GM19468 (cell line): ENCODE results near the gene RAPSN.
"Not testable (repeated sequence)": the region's sequence is repeated elsewhere in the genome, so short reads cannot be mapped to it uniquely, and the experiment has no call there.

ENCODE experiments used
- ATAC-seq: cut with Tn5 transposase; IDR thresholded peaks from one replicate; pipeline ENCODE4 v1.9.1; 2021; ENCODE audit warnings: mild to moderate bottlenecking, moderate library complexity, moderate number of reproducible peaks; ENCODE audit not compliant: unreplicated experiment; ENCODE audit errors: extremely low read depth

RAPSN gene

GRCh38 chr11:47466701-47467250, 17.8 kb upstream of the RAPSN start:
- no peak for ATAC-seq

- no peak for ATAC-seq
Observed at GRCh38 chr11:47466201-47466600, 17.3 kb upstream of the RAPSN start.

DNA sequence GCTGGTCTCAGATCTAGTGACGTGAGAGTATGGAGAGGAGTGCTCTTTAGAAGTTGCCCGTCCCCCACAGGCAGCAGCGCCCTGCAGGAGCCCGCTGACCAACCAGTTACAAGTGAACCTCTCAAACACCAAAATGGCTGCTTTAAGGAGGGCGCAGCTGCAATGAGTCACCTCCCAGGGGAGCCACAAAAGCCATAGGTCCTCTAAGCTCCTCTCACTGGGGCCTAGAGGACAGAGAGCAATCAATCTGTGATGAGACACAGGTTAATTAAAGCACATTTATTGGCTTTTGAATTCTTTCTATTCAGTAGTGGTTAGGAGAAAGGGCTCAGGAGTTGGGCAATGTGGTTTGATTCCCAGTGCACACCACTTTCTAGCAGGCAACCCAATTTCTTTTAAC, 15.5 kb upstream of the RAPSN start:
- ATAC-seq, result no peak

DNA sequence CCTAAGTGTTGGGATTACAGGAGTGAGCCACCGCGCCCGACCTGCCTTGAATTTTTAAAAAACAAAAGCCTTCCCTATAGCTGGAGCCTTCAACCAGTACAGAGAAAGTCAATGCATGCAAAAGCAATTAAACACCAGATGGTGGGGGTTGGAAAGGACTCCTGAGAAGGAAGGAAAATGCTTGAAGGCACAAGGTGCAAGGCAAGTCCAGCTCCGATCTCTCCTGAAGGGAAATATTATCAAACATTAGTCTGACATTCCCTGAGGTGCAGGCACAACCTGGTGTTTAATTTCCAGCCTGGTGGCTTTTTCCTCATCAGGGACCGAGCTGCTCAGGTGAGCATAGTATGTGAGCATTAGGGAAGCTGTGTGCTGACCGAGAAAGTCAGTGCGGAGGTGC, 12.9 kb upstream of the RAPSN start:
- no peak for ATAC-seq

DNA sequence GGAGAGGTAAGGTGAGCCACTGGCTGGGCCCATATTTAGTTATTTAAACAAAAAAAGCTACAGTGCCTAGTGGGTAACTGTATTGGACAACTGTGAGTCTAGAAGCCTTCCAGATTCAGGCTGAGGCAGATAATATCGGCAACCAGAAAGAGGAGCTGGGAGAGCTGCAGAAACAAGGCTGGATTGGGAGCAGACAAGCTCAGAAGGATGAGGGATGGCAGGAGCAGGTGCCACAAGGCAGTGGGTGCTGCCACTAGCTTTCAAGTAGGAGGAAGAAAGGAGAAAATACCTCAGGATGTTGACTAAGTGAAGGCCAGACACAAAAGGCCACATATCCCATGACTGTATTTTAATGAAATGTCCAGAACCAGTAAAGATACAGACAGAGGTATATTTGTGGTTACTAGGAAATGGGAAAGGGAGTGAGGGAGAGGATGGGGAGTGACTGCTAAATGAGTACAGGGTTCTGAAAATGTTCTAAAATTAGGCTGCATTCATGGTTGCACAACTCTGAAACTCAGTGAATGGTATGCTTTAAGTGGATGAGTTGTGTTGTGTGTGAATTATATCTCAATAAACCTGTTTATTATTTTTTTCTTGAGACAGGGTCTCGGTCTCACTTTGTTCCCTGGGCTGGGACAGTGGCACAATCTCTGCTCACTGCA, 11.8 kb upstream of the RAPSN start:
- no peak for ATAC-seq

DNA sequence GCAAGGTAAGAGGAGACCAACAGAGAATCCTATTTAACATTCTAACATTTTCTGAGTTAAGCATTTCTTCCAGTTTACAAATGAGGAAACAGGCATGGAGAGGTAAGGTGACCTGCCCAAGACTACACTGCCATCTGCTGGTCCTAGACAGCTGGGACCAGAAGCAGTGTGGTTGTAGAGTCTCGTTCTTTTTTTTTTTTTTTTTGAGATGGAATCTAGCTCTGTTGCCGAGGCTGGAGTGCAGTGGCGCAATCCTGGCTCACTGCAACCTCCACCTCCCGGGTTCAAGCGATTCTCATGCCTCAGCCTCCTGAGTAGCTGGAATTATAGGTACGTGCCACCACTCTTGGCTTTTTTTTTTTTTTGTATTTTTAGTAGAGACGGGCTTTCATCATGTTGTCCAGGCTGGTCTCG, 5.3 kb upstream of the RAPSN start:
- not testable (repeated sequence) for ATAC-seq

DNA sequence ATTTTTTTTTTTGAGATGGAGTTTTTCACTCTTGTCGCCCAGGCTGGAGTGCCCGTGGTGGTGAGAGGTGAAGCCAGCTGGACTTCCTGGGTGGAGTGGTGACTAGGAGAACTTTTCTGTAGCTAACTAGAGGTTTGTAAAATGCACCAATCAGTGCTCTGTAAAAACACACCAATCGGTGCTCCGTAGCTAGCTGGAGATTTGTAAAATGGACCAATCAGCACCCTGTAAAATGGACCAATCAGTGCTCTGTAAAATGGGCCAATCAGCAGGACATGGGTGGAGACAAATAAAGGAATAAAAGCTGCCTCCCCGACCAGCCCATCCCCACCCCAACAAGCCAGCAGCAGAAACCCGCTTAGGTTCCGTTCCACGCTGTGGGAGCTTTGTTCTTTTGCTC, 4.4 kb upstream of the RAPSN start:
- ATAC-seq, result no peak

DNA sequence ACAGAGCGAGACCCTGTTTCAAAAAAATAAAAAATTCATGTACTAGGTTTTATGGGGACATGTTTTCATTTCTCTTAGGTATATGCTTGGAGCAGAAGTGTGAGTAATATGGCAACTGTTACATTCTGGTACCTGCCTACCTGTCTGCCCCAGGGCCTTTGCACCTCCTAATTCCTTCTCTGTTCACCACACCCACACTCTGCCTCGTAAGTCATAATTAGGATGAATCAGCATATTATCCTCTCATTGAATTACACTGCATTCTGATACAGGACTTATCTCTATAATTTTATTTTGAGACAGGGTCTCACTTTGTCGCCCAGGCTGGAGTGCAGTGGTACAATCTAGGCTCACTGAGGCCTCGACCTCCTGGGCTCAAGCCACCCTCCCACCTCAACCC, 3.1 kb upstream of the RAPSN start:
- ATAC-seq, result no peak

GRCh38 chr11:47451436-47451835, 2.5 kb upstream of the RAPSN start:
- no peak for ATAC-seq

- ATAC-seq, result no peak
Observed at GRCh38 chr11:47449541-47449940, 605 bp upstream of the RAPSN start.

GRCh38 chr11:47447906-47448305, 1.0 kb downstream of the RAPSN start:
- ATAC-seq, result no peak

- no peak for ATAC-seq
Observed at GRCh38 chr11:47446833-47447232, 2.1 kb downstream of the RAPSN start.

- no peak for ATAC-seq
Observed at GRCh38 chr11:47445840-47446239, 3.1 kb downstream of the RAPSN start.

DNA sequence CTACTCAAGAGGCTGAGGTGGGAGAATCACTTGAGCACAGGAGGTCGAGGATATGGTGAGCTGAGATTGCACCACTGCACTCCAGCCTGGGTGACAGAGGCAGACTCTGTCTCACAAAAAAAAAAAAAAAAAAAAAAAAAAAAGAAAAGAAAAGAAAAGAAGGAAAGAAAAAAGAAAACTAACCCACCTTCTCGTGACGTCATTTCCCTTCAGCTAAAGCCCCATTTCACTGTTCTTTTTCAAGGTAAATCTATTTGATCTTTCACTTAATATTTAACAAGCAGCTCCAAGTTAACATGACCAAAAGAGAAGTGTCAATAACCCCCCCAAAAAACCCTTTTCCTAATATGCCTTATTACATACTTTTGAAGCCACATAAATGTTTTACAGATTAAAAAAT, 5.1 kb downstream of the RAPSN start:
- no peak for ATAC-seq

DNA sequence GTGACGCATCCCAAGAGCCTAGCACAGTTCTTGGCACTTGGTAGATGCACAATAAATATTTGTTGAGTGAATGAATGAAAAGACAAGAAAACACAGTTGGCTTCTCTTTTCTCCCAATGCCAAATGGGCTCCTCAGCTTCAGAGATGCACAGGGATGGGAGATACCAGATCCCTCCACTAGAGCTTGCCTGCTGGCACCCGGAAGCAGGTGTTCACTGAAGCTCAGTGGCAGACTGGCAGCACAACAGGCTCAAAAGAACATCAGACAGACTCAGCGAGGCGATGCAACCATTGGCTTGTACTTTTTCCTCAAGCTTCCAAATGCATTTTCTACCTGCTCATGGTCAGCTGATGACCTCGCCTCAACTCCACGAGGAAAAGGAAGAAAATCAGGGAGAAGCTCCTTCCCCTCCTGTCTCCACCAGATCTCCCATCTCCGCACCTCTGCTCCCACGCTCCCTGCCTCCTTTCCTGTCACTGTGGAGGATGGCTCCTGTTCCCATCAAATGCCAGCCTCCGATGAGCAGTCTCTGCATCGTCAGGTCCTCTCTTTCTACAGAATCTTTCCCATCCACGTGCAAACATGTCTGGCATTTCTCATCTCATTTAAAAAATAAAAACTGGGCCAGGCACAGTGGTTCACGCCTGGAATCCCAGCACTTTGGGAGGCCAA, 5.8 kb downstream of the RAPSN start:
- ATAC-seq, result no peak

- no peak for ATAC-seq
Observed at GRCh38 chr11:47442514-47442913, 6.4 kb downstream of the RAPSN start.

DNA sequence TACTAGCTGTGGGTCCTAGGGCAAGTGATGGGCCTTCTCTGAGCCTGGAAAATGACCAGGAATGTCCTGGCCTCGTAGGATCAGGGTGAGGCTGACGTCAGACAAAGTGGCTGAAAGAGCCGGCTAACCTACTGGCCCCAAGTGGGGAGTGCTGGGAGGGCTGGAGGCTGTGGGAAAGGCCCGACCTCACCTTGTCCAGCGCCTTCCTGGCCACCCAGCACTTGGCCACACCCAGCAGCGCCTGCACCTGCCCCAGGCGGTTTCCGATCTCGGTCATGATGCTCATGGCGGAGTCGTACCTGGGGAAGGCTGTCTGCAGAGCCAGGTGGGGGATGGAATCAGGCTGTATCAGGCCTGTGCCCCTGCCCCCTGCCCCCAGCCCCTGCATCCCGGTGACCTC, 7.5 kb downstream of the RAPSN start:
- ATAC-seq, result no peak

GRCh38 chr11:47440054-47440476, 8.9 kb downstream of the RAPSN start:
- ATAC-seq, result no peak

GRCh38 chr11:47438721-47439120, 10.2 kb downstream of the RAPSN start:
- no peak for ATAC-seq

DNA sequence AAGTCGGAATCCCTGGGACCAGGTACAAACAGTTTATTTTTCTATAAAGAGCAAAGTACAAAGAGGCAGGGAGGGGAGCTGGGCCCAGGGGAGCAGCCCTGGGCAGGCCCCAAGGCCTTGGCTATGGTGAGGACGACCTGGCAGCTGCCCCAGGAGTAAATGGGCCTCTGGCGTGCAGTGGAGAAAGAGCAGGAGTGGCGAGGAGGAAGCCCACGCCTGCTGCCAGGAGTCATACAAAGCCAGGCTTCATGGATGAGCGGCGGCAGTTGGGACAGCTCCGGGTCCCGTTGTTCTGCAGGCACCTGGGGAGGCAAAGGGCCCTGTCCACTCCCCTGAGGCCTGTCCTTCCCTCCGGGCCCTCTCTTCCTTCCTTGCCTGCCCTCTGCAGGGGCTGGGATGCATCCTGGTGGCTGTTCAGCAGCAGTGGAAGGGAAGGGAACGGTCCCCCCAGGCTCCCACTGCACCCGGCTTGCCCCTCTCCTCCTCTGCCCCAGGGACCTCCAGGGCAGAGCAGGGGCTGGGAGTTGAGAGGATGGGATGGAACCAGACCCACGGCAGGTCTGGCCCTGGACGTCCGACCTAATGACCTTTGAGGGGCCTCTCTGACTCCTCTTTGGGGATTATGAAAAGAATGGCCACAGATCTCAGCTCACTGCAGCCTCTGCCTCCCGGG, 11.1 kb downstream of the RAPSN start:
- no peak for ATAC-seq

DNA sequence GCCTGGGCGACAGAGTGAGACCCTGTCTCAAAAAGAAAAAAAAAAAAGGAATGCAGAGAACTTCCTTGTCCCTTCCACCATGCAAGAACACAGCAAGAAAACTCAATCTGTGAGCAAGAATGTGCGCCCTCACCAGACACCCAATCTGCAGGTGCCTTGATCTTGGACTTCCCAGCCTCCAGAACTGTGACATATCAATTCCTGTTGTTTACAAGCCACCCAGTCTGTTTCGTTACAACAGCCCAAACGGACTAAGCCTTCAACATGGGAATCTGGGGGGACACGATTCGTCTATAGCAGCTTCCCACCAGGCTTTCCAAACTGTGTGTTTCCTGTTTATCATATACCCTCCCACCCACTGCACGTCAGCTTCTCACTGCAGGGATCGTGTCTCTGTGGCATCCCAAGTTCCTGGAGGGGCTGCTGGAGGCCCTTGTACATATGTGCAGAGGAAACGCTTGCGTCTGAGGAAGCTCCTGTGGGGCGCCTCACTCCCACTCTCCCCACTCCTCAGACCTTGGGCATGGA, 11.7 kb downstream of the RAPSN start:
- ATAC-seq, result no peak
